GM23248 (cell line): ENCODE data around the gene CPNE5.

ENCODE experiments used
- EZH2 ChIP-seq: fragments of 200-600 bp; sonication (generic); IDR thresholded peaks from 2 replicates; pipeline ENCODE4 v1.6.1; 2018; ENCODE audit warnings: antibody characterized with exemption, mild to moderate bottlenecking; ENCODE audit not compliant: insufficient read depth, poor library complexity, severe bottlenecking
- EZH2phosphoT487 ChIP-seq: fragments of 200-600 bp; sonication (generic); IDR thresholded peaks from 2 replicates; pipeline ENCODE4 v1.6.1; 2018; ENCODE audit warnings: antibody characterized with exemption, moderate library complexity, mild to moderate bottlenecking, low read depth; ENCODE audit not compliant: insufficient read depth

GRCh38 chr6:36833182-36833789, 6.0 kb downstream of the CPNE5 start:
- TF ChIP-seq EZH2phosphoT487 (no peak), EZH2 (no peak)
